Activated CD4-positive, alpha-beta T cell treated with anti-CD3 and anti-CD28 coated beads for 4 hours (primary cell): Measurements from ENCODE around the gene SARDH.
A peak's percentile ranks its signal among the peaks of the same experiment; 100 is the strongest.

Experiments
- DNase-seq, 2 donors: peaks; one replicate each; pipeline ENCODE4 v3.0.0-alpha.2; 2020

The SARDH gene

GRCh38 chr9:133731876-133732638 lies 6.1 kb downstream of the SARDH start:
- DNase-seq: no peak

- no peak for DNase-seq
Measured at GRCh38 chr9:133730994-133731715, 7.0 kb downstream of the SARDH start.

- no peak for DNase-seq
Measured at GRCh38 chr9:133729617-133730281, 8.4 kb downstream of the SARDH start.

GRCh38 chr9:133728856-133729616 lies 9.1 kb downstream of the SARDH start:
- DNase-seq: no peak

- no peak for DNase-seq
Measured at GRCh38 chr9:133727876-133728441, 10.2 kb downstream of the SARDH start.

- DNase-seq: no peak
Measured at GRCh38 chr9:133727277-133727875, 10.8 kb downstream of the SARDH start.

GRCh38 chr9:133726401-133727276 lies 11.5 kb downstream of the SARDH start:
- DNase-seq: peak; percentile 55 to 66

- DNase-seq: no peak
Measured at GRCh38 chr9:133725886-133726285, 12.3 kb downstream of the SARDH start.

GRCh38 chr9:133718563-133719315 lies 19.4 kb downstream of the SARDH start:
- DNase-seq: no peak

- DNase-seq: no peak
Measured at GRCh38 chr9:133717113-133718031, 20.8 kb downstream of the SARDH start.

GRCh38 chr9:133716564-133717112 lies 21.5 kb downstream of the SARDH start:
- no peak for DNase-seq

- peak; percentile 41 to 43 for DNase-seq
Measured at GRCh38 chr9:133715866-133716563, 22.1 kb downstream of the SARDH start.

- DNase-seq: no peak
Measured at GRCh38 chr9:133715295-133715865, 22.8 kb downstream of the SARDH start.

- no peak for DNase-seq
Measured at GRCh38 chr9:133714606-133715294, 23.4 kb downstream of the SARDH start.

GRCh38 chr9:133713960-133714495 lies 24.1 kb downstream of the SARDH start:
- DNase-seq: no peak

- DNase-seq: no peak
Measured at GRCh38 chr9:133713150-133713959, 24.8 kb downstream of the SARDH start.
